ENCODE data around the gene CDK9.

DNA sequence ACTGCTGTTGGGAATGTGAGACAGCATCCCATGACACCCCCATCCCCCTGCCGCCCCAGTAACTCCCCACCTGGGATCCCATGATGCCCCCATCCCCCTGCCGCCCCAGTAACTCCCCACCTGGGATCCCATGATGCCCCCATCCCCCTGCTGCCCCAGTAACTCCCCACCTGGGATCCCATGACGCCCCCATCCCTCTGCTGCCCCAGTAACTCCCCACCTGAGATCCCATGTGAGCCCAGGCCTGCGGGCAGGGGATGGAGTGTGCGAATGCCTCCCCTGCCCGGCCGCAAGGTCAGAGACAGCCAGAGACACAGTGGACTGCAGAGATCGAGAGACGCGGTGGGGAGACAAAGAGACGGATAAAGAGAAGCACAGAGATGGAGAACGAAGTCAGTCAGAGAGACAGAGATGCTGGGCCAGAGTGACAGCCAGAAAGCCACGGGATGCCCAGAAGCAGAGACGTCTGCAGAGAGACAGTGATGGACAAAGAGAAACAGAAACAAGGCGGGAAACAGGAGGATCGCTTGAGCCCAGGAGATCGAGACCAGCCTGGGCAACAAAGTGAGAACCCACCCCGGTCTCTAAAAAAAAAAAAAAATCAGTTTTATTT, 8.4 kb upstream of the CDK9 start:
- TF ChIP-seq, protein P1, sequence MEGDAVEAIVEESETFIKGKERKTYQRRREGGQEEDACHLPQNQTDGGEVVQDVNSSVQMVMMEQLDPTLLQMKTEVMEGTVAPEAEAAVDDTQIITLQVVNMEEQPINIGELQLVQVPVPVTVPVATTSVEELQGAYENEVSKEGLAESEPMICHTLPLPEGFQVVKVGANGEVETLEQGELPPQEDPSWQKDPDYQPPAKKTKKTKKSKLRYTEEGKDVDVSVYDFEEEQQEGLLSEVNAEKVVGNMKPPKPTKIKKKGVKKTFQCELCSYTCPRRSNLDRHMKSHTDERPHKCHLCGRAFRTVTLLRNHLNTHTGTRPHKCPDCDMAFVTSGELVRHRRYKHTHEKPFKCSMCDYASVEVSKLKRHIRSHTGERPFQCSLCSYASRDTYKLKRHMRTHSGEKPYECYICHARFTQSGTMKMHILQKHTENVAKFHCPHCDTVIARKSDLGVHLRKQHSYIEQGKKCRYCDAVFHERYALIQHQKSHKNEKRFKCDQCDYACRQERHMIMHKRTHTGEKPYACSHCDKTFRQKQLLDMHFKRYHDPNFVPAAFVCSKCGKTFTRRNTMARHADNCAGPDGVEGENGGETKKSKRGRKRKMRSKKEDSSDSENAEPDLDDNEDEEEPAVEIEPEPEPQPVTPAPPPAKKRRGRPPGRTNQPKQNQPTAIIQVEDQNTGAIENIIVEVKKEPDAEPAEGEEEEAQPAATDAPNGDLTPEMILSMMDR (conservative IDR thresholded peaks at IDR 0.05; ENCODE audit: low read length) = no peak
- TF ChIP-seq EZH2phosphoT487 (IDR thresholded peaks at IDR 0.05; ENCODE audit: borderline replicate concordance, low read depth, low read length) = no peak
